HUES64 (cell line): ENCODE data around the gene SH3D19.
A peak's percentile ranks its signal among the peaks of the same experiment; 100 is the strongest.
"Not testable (repeated sequence)": the region's sequence is repeated elsewhere in the genome, so short reads cannot be mapped to it uniquely, and the experiment has no call there.

Source experiments
- H3K27ac ChIP-seq: 2 replicates; pipeline ENCODE4 v1.7.0; 2013; ENCODE audit warnings: low read depth, low read length, inconsistent platforms
- H3K27me3 ChIP-seq: 2 replicates; pipeline ENCODE4 v1.6.1; 2013; ENCODE audit warnings: mild to moderate bottlenecking, low read length; ENCODE audit not compliant: insufficient read depth
- H3K36me3 ChIP-seq: 2 replicates; pipeline ENCODE4 v1.6.1; 2013; ENCODE audit warnings: mild to moderate bottlenecking, low read length; ENCODE audit not compliant: insufficient read depth
- H3K4me1 ChIP-seq: 2 replicates; pipeline ENCODE4 v1.6.1; 2013; ENCODE audit warnings: mild to moderate bottlenecking, low read length, moderate library complexity; ENCODE audit not compliant: insufficient read depth
- H3K4me3 ChIP-seq: 2 replicates; pipeline ENCODE4 v1.5.1; 2013; ENCODE audit warnings: mild to moderate bottlenecking, low read length, moderate library complexity
- H3K9ac ChIP-seq: 2 replicates; pipeline ENCODE4 v1.6.1; 2013; ENCODE audit warnings: mild to moderate bottlenecking, low read depth, low read length
- H3K9me3 ChIP-seq: 2 replicates; pipeline ENCODE4 v1.6.1; 2013; ENCODE audit warnings: low read depth, low read length; ENCODE audit not compliant: insufficient read depth
- WGBS: fragments of 150-250, 120-280 bp; methylation state at CpG from one replicate; pipeline ENCODE4 v1.1.7; 2013; ENCODE audit warnings: missing lambda C conversion rate; 5-methylcytosine and 5-hydroxymethylcytosine counted together

The SH3D19 gene

DNA sequence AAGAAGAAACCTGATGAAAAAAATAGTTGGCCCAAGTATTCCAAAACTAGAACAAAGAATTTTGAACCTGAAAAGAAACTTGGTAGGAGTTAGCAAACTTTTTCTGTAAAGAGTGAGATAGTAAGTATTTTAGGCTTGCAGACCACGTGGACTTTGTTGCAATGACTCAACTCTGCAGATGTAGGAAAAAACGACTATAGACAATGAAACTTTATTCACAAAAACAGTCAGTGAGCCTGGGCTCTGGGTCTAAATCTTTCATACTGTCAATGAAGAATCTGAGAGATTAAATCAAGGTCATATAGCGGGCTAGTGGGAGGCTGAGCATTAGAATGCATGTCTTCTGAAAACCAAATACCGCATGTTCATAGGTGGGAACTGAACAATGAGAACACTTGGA, 23.0 kb downstream of the SH3D19 start:
- 96% methylated on average over 4 of the region's 4 CpGs for WGBS

DNA sequence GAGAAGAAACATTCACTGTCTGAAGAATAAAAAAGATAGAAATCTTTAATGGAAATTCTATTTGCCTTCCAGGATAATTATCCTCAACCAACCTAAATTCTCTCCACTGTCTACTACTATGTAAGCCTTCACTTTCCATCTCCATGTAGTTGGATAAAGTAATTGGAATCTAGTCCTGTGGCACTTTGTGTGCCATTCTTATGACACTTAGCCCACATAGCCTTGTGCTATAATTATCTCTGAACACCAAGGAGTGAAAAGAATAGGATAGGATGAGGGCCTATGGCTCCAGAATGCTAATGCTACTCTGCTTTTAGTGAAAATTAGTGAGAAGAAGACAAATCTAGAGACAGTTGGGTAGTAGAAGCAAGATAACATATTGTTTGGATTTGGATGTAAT, 28.2 kb downstream of the SH3D19 start:
- Histone ChIP-seq H3K27me3 (no peaks in the 10 kb centered on the region), H3K36me3 (no peaks in the 10 kb centered on the region), H3K27ac (no peak overlapping the region), H3K4me3 (no peak overlapping the region), H3K4me1 (peaks cover 14% of the 10 kb centered on the region), H3K9me3 (no peaks in the 10 kb centered on the region), H3K9ac (no peak overlapping the region)

More for the DNA sequence above, 23.0 kb downstream of the SH3D19 start:
- Histone ChIP-seq H3K27me3 (no peaks in the 10 kb centered on the region), H3K4me3 (no peak overlapping the region), H3K27ac (no peak overlapping the region), H3K9ac (no peak overlapping the region), H3K36me3 (no peaks in the 10 kb centered on the region), H3K4me1 (peaks cover 19% of the 10 kb centered on the region), H3K9me3 (no peaks in the 10 kb centered on the region)

DNA sequence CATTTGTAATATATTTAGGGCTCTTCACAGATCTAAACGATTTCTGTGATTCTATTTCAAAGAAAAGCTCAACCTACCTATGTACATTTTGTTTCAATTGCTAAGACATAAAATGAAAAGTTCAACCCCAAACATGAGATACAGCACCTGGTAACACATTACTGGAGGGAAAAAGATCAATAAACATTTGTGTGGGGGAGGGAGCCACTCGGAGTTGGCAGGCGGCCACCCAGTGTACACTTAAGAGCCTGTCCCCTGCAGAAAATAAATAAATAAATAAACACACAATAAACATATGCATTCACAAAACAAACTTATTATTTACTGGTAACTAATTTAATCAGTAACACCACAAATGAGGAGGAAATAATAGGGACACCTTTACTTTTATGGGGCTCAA, 29.2 kb downstream of the SH3D19 start:
- Histone ChIP-seq H3K9ac (no peak overlapping the region), H3K36me3 (no peaks in the 10 kb centered on the region), H3K9me3 (no peaks in the 10 kb centered on the region), H3K4me3 (no peak overlapping the region), H3K4me1 (peaks cover 14% of the 10 kb centered on the region), H3K27me3 (no peaks in the 10 kb centered on the region), H3K27ac (no peak overlapping the region)
- 95% methylated on average over 2 of the region's 3 CpGs for WGBS

DNA sequence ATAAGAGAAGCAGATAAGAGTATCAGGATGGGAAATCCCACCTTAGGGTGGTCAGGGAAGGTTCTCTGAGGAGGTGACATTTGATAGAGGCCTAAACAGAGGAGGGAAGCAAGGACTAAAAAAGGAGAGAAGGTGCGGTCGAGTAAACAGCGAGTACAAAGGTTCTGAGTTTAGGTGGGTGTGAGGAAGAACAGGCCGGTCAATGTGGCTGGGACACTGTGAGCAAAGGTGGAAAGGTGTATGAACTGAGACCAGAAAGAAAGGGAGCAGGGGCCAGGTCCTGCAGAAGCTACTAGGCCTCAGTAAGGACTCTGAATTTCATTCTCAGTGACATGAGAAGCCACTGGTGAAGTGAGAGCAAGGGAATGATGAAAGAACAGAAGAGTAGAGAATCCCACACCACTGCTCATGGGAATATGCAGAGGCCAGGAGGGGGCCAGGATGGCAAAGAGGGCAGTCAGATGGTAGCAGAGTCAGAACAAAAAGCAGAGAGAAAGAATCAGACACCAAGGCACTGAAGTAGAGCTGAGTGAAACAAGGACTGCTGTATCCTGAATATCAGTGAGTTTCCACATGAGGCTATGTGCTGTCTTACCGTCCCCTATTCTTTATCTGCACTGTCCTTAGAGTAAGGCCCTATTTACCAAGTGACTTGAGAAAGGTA, 30.4 kb downstream of the SH3D19 start:
- Histone ChIP-seq H3K9me3 (no peaks in the 10 kb centered on the region), H3K27ac (no peak overlapping the region), H3K4me1 (peaks cover 14% of the 10 kb centered on the region), H3K9ac (no peak overlapping the region), H3K27me3 (no peaks in the 10 kb centered on the region), H3K36me3 (no peaks in the 10 kb centered on the region), H3K4me3 (no peak overlapping the region)
- 89% methylated on average over 5 of the region's 5 CpGs for WGBS

DNA sequence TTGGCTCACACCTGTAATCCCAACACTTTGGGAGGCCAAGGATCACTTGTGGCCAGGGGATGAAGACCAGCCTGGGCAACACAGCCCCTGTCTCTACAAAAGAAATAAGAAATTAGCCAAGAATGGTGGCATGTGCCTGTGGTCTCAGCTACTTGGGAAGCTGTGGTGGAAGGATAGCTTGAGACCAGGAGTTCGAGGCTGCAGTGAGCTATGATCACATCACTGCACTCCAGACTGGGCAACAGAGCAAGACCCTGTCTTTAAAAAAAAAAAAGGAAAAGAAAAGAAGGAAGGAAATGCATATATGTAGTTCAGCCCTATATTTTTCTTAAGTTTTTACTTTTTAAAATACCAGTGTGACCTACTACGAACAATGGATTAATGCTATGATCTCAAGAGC, 33.4 kb downstream of the SH3D19 start:
- peaks cover 14% of the 10 kb centered on the region for H3K4me1 ChIP-seq
- H3K36me3 ChIP-seq, result no peaks in the 10 kb centered on the region
- WGBS, result 98% methylated on average over 2 of the region's 2 CpGs
- H3K4me3 ChIP-seq, result no peak overlapping the region
- no peaks in the 10 kb centered on the region for H3K9me3 ChIP-seq
- H3K27ac ChIP-seq, result no peak overlapping the region
- no peak overlapping the region for H3K9ac ChIP-seq
- H3K27me3 ChIP-seq, result no peaks in the 10 kb centered on the region

DNA sequence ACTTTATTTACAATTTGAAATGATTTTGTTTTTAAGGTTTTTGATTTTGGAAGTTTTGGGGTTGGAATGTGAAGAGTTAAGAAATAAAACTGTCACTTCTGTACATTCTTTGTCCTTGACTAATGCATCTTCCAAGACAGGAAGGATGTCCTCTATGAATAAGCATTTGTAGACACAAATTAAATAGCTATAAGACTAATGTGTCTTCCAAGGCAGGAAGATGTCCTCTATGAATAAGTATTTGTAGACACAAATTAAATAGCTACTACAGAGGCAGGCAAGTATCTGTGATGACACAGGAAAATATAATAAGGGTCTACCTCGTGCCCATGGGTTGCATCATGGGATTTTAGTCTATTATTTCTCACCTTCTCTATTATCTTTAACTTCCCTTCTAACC, 33.9 kb downstream of the SH3D19 start:
- no peaks in the 10 kb centered on the region for H3K9me3 ChIP-seq

DNA sequence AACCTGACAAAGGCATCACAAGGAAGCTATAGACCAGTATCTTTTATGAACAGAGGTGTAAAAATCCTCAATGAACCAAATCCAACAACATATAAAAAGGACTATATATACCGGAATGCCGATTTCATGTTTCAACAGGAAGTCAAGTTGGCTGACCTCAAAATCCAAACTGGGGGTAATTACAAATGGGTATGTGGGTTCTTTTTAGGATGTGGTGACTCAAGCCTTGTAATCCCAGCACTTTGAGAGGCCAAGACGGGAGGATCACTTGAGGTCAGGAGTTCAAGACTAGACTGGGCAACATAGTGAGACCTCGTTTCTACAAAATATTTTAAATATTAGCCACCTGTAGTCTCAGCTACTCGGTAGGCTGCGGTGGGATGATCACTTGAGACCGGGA, 38.0 kb downstream of the SH3D19 start:
- H3K27ac ChIP-seq, result no peak overlapping the region
- no peaks in the 10 kb centered on the region for H3K27me3 ChIP-seq
- H3K36me3 ChIP-seq, result no peaks in the 10 kb centered on the region
- H3K4me3 ChIP-seq, result no peak overlapping the region
- no peaks in the 10 kb centered on the region for H3K9me3 ChIP-seq
- WGBS, result 96% methylated on average over 7 of the region's 7 CpGs
- H3K9ac ChIP-seq, result no peak overlapping the region
- H3K4me1 ChIP-seq, result peaks cover 24% of the 10 kb centered on the region

More for the DNA sequence above, 33.9 kb downstream of the SH3D19 start:
- H3K4me1 ChIP-seq, result peaks cover 10% of the 10 kb centered on the region
- WGBS, result no CpG with 5 or more reads among the region's 1 CpG
- H3K4me3 ChIP-seq, result no peak overlapping the region
- no peak overlapping the region for H3K27ac ChIP-seq
- H3K27me3 ChIP-seq, result no peaks in the 10 kb centered on the region
- no peak overlapping the region for H3K9ac ChIP-seq
- H3K36me3 ChIP-seq, result no peaks in the 10 kb centered on the region

DNA sequence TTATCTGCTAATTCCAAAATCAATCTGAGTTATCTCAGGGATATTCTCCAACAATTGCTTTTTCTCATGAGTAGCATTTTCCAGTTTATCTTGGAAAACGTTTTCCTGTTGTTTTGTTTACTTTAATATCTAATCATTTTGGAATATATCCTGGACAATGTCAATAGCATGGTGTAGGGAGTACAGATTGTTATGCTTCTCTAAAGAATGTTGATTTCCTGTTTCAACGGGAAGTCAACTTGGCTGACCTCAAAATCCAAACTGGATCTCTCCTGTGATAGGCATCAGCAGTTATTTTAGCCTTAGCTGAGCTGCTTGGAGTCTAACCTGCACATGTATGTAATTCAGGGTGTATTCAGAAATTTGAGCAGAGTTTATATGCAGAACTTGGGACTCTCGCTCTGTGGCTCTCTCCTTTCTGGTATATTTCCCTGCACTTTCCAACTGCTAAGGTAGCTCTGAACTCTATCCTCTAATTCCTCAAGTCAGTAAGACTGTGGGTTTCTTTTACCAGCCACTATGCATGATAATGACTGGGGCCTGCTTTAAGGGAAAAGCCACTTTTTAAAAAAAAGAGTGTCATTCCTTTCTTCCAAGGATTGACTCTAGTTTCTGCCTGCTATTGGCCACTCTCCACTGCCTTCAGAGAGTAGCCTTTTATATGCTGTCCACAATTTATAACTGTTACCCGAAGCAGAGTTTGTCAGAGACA, 40.7 kb downstream of the SH3D19 start:
- H3K36me3 ChIP-seq, result no peaks in the 10 kb centered on the region
- H3K4me3 ChIP-seq, result peak overlapping the region; percentile 37
- H3K27me3 ChIP-seq, result no peaks in the 10 kb centered on the region
- H3K9ac ChIP-seq, result peak overlapping the region; percentile 43
- H3K9me3 ChIP-seq, result no peaks in the 10 kb centered on the region
- H3K4me1 ChIP-seq, result peaks cover 24% of the 10 kb centered on the region
- 19% methylated on average over 3 of the region's 4 CpGs for WGBS
- H3K27ac ChIP-seq, result peak overlapping the region; percentile 92

DNA sequence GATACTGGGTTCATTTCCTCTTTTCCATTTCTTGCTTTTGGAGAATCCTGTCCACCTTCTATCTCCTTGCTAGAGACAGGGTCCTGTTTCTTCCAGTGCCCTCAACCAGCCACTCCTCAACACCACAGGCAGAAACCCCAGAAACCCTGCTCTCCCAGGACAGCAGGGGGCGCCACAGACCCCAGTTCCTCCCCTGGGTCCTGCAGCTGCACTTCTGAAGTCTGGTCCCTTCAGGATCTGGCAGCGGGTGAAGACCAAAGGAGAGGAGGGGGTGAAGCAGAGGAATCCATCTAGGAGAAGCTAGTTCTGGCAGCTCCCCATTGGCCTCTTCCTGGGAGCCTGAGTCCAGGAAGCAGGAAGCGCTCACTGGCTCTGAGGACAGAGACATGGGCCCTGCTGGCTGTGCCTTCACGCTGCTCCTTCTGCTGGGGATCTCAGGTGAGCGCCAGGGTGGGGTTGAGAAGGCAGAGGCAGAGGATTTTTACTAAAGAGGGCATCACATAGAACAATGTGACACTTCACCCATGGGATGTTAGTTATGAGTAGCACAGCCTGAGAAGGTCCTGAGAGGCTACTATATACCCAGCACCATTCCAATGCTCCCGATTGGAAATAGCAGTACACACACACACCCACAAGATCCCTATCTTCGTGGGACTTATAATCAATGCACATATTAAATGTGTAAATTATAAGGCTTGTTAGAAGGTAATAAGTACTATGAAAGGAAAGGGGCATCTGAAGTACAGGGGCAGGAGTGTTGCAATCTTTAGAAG, 48.4 kb downstream of the SH3D19 start, which contains the start of gene PRSS48:
TSS of gene PRSS48 (plus strand) at position 375 of the 776 bp plus-strand sequence. CDS start at position 387, 12 bp downstream.
- H3K4me1 ChIP-seq, result peaks cover 6% of the 10 kb centered on the region
- 54% methylated on average over 5 of the region's 7 CpGs for whole genome bisulfite sequencing
- H3K27me3 ChIP-seq, result no peaks in the 10 kb centered on the region
- no peak within 1 kb of the TSS for H3K9ac ChIP-seq
- H3K9me3 ChIP-seq, result no peaks in the 10 kb centered on the region
- H3K4me3 ChIP-seq, result no peak within 1 kb of the TSS
- H3K27ac ChIP-seq, result no peak within 1 kb of the TSS
- H3K36me3 ChIP-seq, result no peaks in the 10 kb centered on the region

DNA sequence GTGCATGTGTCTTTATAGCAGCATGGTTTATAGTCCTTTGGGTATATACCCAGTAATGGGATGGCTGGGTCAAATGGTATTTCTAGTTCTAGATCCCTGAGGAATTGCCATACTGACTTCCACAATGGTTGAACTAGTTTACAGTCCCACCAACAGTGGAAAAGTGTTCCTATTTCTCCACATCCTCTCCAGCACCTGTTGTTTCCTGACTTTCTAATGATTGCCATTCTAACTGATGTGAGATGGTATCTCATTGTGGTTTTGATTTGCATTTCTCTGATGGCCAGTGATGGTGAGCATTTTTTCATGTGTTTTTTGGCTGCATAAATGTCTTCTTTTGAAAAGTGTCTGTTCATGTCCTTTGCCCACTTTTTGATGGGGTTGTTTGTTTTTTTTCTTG, 56.5 kb downstream of the SH3D19 start:
- not testable (repeated sequence) for H3K4me1 ChIP-seq, H3K9me3 ChIP-seq, H3K27ac ChIP-seq, H3K4me3 ChIP-seq, H3K27me3 ChIP-seq, H3K36me3 ChIP-seq, H3K9ac ChIP-seq

DNA sequence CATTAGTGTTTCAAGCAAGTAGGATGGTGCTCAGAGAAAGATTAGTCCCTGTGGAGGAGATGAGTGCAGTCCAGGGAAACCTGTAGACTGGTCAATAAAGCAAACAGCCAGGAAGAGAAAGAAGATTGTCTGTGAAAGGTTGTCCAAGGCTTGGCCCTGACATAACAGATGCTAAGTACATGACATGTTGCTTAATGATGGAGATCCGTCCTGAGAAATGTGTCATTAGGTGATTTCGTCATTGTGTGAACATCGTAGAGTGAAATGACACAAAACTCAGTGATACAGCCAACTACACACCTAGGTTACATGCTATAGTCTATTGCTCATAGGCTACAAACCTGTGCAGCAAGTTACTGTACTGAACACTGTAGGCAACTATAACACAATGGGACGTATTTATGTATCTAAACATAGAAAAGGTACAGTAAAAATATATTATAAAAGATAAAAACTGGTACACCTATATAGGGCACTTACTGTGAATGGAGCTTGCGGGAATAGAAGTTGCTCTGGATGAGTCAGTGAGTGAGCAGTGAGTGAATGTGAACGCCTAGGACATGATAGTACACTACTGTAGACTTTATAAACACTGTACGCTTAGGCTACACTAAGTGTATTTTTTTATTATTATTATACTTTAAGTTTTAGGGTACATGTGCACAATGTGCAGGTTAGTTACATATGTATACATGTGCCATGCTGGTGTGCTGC, 57.4 kb downstream of the SH3D19 start:
- 84% methylated on average over 5 of the region's 7 CpGs for WGBS
- Histone ChIP-seq H3K27me3 (no peaks in the 10 kb centered on the region), H3K9ac (no peak overlapping the region), H3K36me3 (peaks cover 4% of the 10 kb centered on the region; the same call in 1 of the 2 replicates), H3K4me1 (no peaks in the 10 kb centered on the region), H3K27ac (no peak overlapping the region), H3K4me3 (no peak overlapping the region), H3K9me3 (peaks cover 3% of the 10 kb centered on the region; the same call in 1 of the 2 replicates)
